Endothelial cell of umbilical vein (primary cell): ENCODE data around the gene CALML5. TPM values are rescaled to one million over a fixed set of nuclear protein-coding genes. Genes with fewer than 3 reads are reported as not detected.

Experiments
- BruUV-seq: library from RNA; stranded (reverse); fragments of 400-500 nt; replicated peaks from 2 replicates; lab custom pipeline; 2021; lab: Mats Ljungman, UMichigan
- CTCF ChIA-PET: fragments of 300-600, 350-600 bp; sonication (Branson Sonifier 250); formaldehyde crosslinking; loops from one replicate; lab custom pipeline; 2021; ENCODE audit warnings: antibody characterized with exemption, inconsistent platforms; lab: Charles Lee
- POLR2A ChIA-PET: fragments of 300-600, 350-600 bp; sonication (Branson Sonifier 250); formaldehyde crosslinking; loops from one replicate; lab custom pipeline; 2021; ENCODE audit warnings: antibody characterized with exemption, inconsistent platforms; lab: Charles Lee
- DNase-seq: peaks from one replicate; pipeline ENCODE4 v3.0.0-alpha.2; 2011; ENCODE audit warnings: low read depth, low spot score
- FAIRE-seq: peaks from 2 replicates; lab custom pipeline; 2011; peaks lifted over from hg19 to GRCh38; lab: Jason Lieb, UNC
- H2AFZ ChIP-seq: 2 replicates; pipeline ENCODE4 v1.6.0; 2012; ENCODE audit warnings: low read depth, low read length, control low read depth, inconsistent platforms
- H3K27ac ChIP-seq: 2 replicates; pipeline ENCODE4 v1.5.1; 2011; ENCODE audit warnings: low read depth, mild to moderate bottlenecking, control low read depth, low read length, moderate library complexity; ENCODE audit not compliant: insufficient read depth
- H3K27me3 ChIP-seq, 2 experiments: 2 replicates each; pipeline versions ENCODE4 v1.6.0 to v1.6.1; 2011; ENCODE audit warnings: low read length in 2 of 2, mixed read lengths in 1 of 2; ENCODE audit not compliant: control insufficient read depth in 2 of 2, insufficient read depth in 2 of 2
- H3K36me3 ChIP-seq, 2 experiments: 2 replicates in 1 of 2; 3 replicates in 1 of 2; pipeline ENCODE4 v1.5.1; 2011; ENCODE audit warnings: low read length in 2 of 2, mild to moderate bottlenecking in 1 of 2, moderate library complexity in 1 of 2; ENCODE audit not compliant: control insufficient read depth in 2 of 2, insufficient read depth in 2 of 2; ENCODE audit errors: extremely low read depth in 1 of 2
- H3K4me1 ChIP-seq: 3 replicates; pipeline ENCODE4 v1.5.1; 2011; ENCODE audit warnings: mild to moderate bottlenecking, low read length; ENCODE audit not compliant: control insufficient read depth, insufficient read depth; ENCODE audit errors: extremely low read depth
- H3K4me2 ChIP-seq: 2 replicates; pipeline ENCODE4 v1.6.1; 2011; ENCODE audit warnings: low read length, control low read depth, mixed read lengths; ENCODE audit not compliant: insufficient read depth
- H3K4me3 ChIP-seq, 3 experiments: fragments of 200-600 bp in 1 of 3; sonication (generic), shearing (Covaris generic) in 1 of 3; replicated peaks in 1 of 3; 2 replicates each; pipeline ENCODE4 v1.5.1; 2011 to 2016; ENCODE audit warnings: control low read depth in 3 of 3, low read length in 3 of 3, mild to moderate bottlenecking in 2 of 3, inconsistent platforms in 1 of 3, low read depth in 1 of 3, moderate library complexity in 1 of 3; ENCODE audit not compliant: insufficient read depth in 1 of 3
- H3K79me2 ChIP-seq: 2 replicates; pipeline ENCODE4 v1.6.0; 2012; ENCODE audit warnings: low read length, inconsistent platforms; ENCODE audit not compliant: control insufficient read depth, insufficient read depth
- H3K9ac ChIP-seq: replicated peaks from 2 replicates; pipeline ENCODE3; 2011; ENCODE audit warnings: low read length, control low read depth; ENCODE audit not compliant: insufficient read depth; ENCODE audit errors: extremely low read depth
- H3K9me1 ChIP-seq: replicated peaks from 3 replicates; pipeline ENCODE4 v1.6.0; 2011; ENCODE audit warnings: mild to moderate bottlenecking, low read length; ENCODE audit not compliant: control insufficient read depth, insufficient read depth; ENCODE audit errors: extremely low read depth
- H3K9me3 ChIP-seq: replicated peaks from 2 replicates; pipeline ENCODE4 v1.5.1; 2012; ENCODE audit warnings: low read length, inconsistent platforms; ENCODE audit not compliant: control insufficient read depth, insufficient read depth
- H4K20me1 ChIP-seq: replicated peaks from 2 replicates; pipeline ENCODE3; 2011; ENCODE audit warnings: mild to moderate bottlenecking, low read length; ENCODE audit not compliant: control insufficient read depth, insufficient read depth; ENCODE audit errors: extremely low read depth
- EZH2 ChIP-seq: IDR thresholded peaks from 2 replicates; pipeline ENCODE4 v1.6.1; 2012; ENCODE audit warnings: borderline replicate concordance, low read depth, mild to moderate bottlenecking, moderate library complexity, low read length, inconsistent platforms; ENCODE audit not compliant: severe bottlenecking
- FOS ChIP-seq: IDR thresholded peaks from 2 replicates; pipeline ENCODE4 v1.6.1; 2011; ENCODE audit warnings: mild to moderate bottlenecking, low read length, moderate library complexity, borderline replicate concordance; ENCODE audit not compliant: insufficient read depth
- GATA2 ChIP-seq: IDR thresholded peaks from 2 replicates; pipeline ENCODE4 v1.7.0; 2011; ENCODE audit warnings: low read depth, mild to moderate bottlenecking, moderate library complexity, mixed read lengths, low read length; ENCODE audit not compliant: insufficient read length, insufficient read depth
- JUN ChIP-seq: IDR thresholded peaks from 2 replicates; pipeline ENCODE4 v1.6.1; 2011; ENCODE audit warnings: borderline replicate concordance, low read depth; ENCODE audit not compliant: insufficient read length, insufficient read depth
- MAX ChIP-seq: IDR thresholded peaks from 2 replicates; pipeline ENCODE4 v1.6.1; 2011; ENCODE audit not compliant: insufficient read depth, insufficient read length
- MYC ChIP-seq: IDR thresholded peaks from one replicate; pipeline ENCODE4 v1.6.1; 2011; ENCODE audit warnings: mild to moderate bottlenecking, low read depth, low read length
- POLR2A ChIP-seq: IDR thresholded peaks from 2 replicates; pipeline ENCODE4 v1.6.1; 2012; ENCODE audit warnings: low read depth, mild to moderate bottlenecking, control low read depth, low read length
- POLR2AphosphoS5 ChIP-seq: IDR thresholded peaks from 2 replicates; pipeline ENCODE4 v1.6.1; 2012; ENCODE audit warnings: low read depth, mild to moderate bottlenecking, control low read depth, low read length, moderate library complexity; ENCODE audit not compliant: insufficient read depth
- dilution Hi-C: fragments of 300-500 bp; cut with MboI; formaldehyde crosslinking; loops from one replicate; pipeline ENCODE4 v1.15.0; 2019; ENCODE audit warnings: low sequenced_read_pairs; ENCODE audit not compliant: extremely low pct_ligation_motif_present
- intact Hi-C: fragments of 100-400 bp; cut with micrococcal nuclease; formaldehyde crosslinking; loops from one replicate; pipeline ENCODE4 v1.10.0; 2022
- polyA plus RNA-seq, 4 experiments: library from polyadenylated mRNA; depleted of rRNA in 3 of 4; stranded (reverse) in 3 of 4; unstranded in 1 of 4; fragments of >200 nt; gene quantifications; 2 replicates each; pipeline versions ENCODE4 v1.2.1 to v1.2.3, GENCODE V29; 2011 to 2012; ENCODE audit warnings: missing spikeins in 1 of 4
- total RNA-seq: library from RNA; stranded (reverse); gene quantifications from 2 replicates; pipeline ENCODE4 v1.2.3, GENCODE V29; 2021
- TF ChIP-seq, protein P1 (sequence below), 2 donors: IDR thresholded peaks; 1 replicate in 1 of 2; 2 replicates in 1 of 2; pipeline ENCODE4 v1.5.1; 2011; ENCODE audit warnings: low read length in 2 of 2, mild to moderate bottlenecking in 2 of 2, moderate library complexity in 2 of 2, control low read depth in 1 of 2, inconsistent platforms in 1 of 2, low read depth in 1 of 2; ENCODE audit not compliant: insufficient read depth in 1 of 2; ENCODE audit errors: extremely low read depth in 1 of 2

Gene CALML5
- total and polyA plus RNA-seq, 2 donors (not counting 3 experiments of a cell fraction or from before 2014, with no cell fraction given): not detected

DNA sequence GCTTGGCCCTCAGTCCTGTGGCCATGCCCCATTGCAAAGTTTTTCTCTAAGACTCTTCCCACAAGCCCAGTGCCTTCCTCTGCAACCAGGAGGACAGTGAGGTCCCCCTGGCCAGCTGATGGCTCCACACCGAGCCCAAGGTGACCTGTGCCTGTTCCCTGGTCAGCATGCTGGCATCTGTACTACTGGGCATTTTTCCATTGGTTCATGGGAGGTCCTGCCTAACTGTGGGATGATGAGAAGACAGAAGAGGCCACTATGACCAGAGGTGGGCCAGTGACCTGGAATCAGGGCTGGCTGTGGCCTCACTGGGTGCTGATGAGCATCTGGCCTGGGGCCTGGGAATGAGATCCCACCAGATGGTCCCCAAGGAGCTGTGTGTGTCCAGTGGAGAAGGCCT, 45.6 kb upstream of the CALML5 start:
- Histone ChIP-seq H3K36me3 (no peaks in the 10 kb centered on the region), H3K4me2 (no peak overlapping the region), H2AFZ (no peak overlapping the region), H3K9me3 (no peaks in the 10 kb centered on the region), H3K79me2 (no peaks in the 10 kb centered on the region), H3K9ac (no peak overlapping the region), H3K27me3 (no peaks in the 10 kb centered on the region), H4K20me1 (no peaks in the 10 kb centered on the region), H3K4me3 (no peak overlapping the region), H3K4me1 (peaks cover 42% of the 10 kb centered on the region), H3K27ac (no peak overlapping the region), H3K9me1 (no peaks in the 10 kb centered on the region)
- intact Hi-C loops (loop anchor here (5.0 kb wide), 1 partner anchor 1177 kb away; no protein-coding TSS in a partner anchor), dilution Hi-C loops (no loop called here)
- TF ChIP-seq JUN: no peak
- no peak for TF ChIP-seq POLR2A
- no peak for TF ChIP-seq GATA2
- no peak for TF ChIP-seq MYC
- TF ChIP-seq POLR2AphosphoS5: no peak
- no peak for FAIRE-seq
- no peak for DNase-seq
- no TSS peak for BruUV-seq
- CTCF ChIA-PET: interaction anchor here (5.3 kb wide), 1 partner anchor 77 kb away, joined by 49 read pairs; no protein-coding TSS in a partner anchor
- POLR2A ChIA-PET: no interaction called here

DNA sequence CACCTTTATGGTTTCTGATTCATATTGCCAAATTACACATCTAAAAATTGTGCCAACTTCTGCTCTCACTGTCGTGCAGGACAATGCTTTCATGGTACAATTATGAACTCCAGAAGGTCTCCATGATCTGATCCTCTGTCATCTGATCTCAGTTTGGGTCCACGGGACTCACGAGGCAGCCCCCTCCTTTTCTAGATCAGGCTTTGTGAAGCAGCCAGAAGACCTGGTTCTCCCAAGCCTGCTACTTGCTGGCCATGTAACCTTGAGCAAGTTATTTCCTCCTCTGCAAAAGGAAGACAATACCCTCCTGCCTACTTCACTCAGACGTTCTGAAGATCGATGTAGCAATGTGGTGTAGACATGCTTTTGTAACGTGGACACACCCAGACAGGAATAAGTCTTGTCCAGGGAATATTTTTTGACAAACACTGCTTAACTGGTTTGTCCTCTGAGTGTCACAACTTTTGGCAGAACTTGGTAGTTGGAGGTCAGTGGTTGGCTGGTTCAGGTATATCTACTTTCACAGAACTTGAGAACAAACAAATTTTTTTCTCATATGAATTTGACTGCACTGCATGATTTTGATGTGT, 44.9 kb upstream of the CALML5 start:
- H3K27ac ChIP-seq: no peak overlapping the region
- H3K79me2 ChIP-seq: no peaks in the 10 kb centered on the region
- no TSS peak for BruUV-seq
- no peak for FAIRE-seq
- H3K9me3 ChIP-seq: no peaks in the 10 kb centered on the region
- intact Hi-C loops (no loop called here), dilution Hi-C loops (no loop called here)
- H3K9me1 ChIP-seq: no peaks in the 10 kb centered on the region
- H3K4me3 ChIP-seq: no peak overlapping the region
- ChIA-PET POLR2A (no interaction called here), CTCF (no interaction called here)
- H2AFZ ChIP-seq: no peak overlapping the region
- no peaks in the 10 kb centered on the region for H3K27me3 ChIP-seq
- no peaks in the 10 kb centered on the region for H4K20me1 ChIP-seq
- no peak for DNase-seq
- H3K4me1 ChIP-seq: peaks cover 38% of the 10 kb centered on the region
- no peak overlapping the region for H3K4me2 ChIP-seq
- TF ChIP-seq MYC (no peak), POLR2AphosphoS5 (no peak), EZH2 (no peak), MAX (no peak), JUN (no peak), FOS (no peak), GATA2 (no peak), POLR2A (no peak)
- TF ChIP-seq, protein P1, sequence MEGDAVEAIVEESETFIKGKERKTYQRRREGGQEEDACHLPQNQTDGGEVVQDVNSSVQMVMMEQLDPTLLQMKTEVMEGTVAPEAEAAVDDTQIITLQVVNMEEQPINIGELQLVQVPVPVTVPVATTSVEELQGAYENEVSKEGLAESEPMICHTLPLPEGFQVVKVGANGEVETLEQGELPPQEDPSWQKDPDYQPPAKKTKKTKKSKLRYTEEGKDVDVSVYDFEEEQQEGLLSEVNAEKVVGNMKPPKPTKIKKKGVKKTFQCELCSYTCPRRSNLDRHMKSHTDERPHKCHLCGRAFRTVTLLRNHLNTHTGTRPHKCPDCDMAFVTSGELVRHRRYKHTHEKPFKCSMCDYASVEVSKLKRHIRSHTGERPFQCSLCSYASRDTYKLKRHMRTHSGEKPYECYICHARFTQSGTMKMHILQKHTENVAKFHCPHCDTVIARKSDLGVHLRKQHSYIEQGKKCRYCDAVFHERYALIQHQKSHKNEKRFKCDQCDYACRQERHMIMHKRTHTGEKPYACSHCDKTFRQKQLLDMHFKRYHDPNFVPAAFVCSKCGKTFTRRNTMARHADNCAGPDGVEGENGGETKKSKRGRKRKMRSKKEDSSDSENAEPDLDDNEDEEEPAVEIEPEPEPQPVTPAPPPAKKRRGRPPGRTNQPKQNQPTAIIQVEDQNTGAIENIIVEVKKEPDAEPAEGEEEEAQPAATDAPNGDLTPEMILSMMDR (IDR thresholded peaks at IDR 0.05; ENCODE audit: extremely low read depth in 1 of 2, insufficient read depth in 1 of 2, low read depth in 1 of 2, low read length in 2 of 2): no peak
- H3K36me3 ChIP-seq: no peaks in the 10 kb centered on the region
- H3K9ac ChIP-seq: no peak overlapping the region
